Stimulated activated CD4-positive, alpha-beta T cell treated with anti-CD3 and anti-CD28 coated beads, TNF-alpha, amount 100 ng/mL, for 48 hours (primary cell): ENCODE results near the gene C19orf73.
A peak's percentile ranks its signal among the peaks of the same experiment; 100 is the strongest.
"Not testable (repeated sequence)": the region's sequence is repeated elsewhere in the genome, so short reads cannot be mapped to it uniquely, and the experiment has no call there.

ENCODE experiments used
- DNase-seq, 3 donors: peaks; one replicate each; pipeline ENCODE4 v3.0.0-alpha.2; 2020; ENCODE audit warnings: low read depth in 3 of 3

Gene C19orf73

GRCh38 chr19:49121841-49122240, 2.9 kb upstream of the C19orf73 start:
- not testable (repeated sequence) for DNase-seq

GRCh38 chr19:49120868-49121267, 1.9 kb upstream of the C19orf73 start:
- DNase-seq, result no peak

GRCh38 chr19:49120325-49120683, 1.4 kb upstream of the C19orf73 start:
- DNase-seq, result no peak

- DNase-seq, result no peak
Observed at GRCh38 chr19:49119411-49120324, 725 bp upstream of the C19orf73 start, which contains the start of gene PPFIA3. Gene PPFIA3 (plus strand): TSS chr19:49119544. CDS start chr19:49127874, 8,330 bp downstream.

- no peak for DNase-seq
Observed at GRCh38 chr19:49117677-49118564, 1.0 kb downstream of the C19orf73 start.

GRCh38 chr19:49116544-49116943, 2.4 kb downstream of the C19orf73 start:
- no peak for DNase-seq

GRCh38 chr19:49114630-49115363, 4.1 kb downstream of the C19orf73 start:
- DNase-seq, result peak in 2 of 3 donors; percentile 21 to 47

GRCh38 chr19:49113762-49114629, 4.9 kb downstream of the C19orf73 start, which contains the start of gene LIN7B:
Gene LIN7B (plus strand): TSS chr19:49114370. CDS start chr19:49114405, 35 bp downstream.
- peak; percentile 29 to 67 (median 44) for DNase-seq

GRCh38 chr19:49111218-49111998, 7.5 kb downstream of the C19orf73 start:
- DNase-seq, result no peak

GRCh38 chr19:49110567-49110966, 8.4 kb downstream of the C19orf73 start:
- DNase-seq, result no peak

GRCh38 chr19:49109569-49110233, 9.2 kb downstream of the C19orf73 start:
- no peak for DNase-seq

- DNase-seq, result no peak
Observed at GRCh38 chr19:49109051-49109450, 9.9 kb downstream of the C19orf73 start.

- DNase-seq, result no peak
Observed at GRCh38 chr19:49107625-49108459, 11.1 kb downstream of the C19orf73 start.

- DNase-seq, result peak; percentile 35 to 59 (median 43)
Observed at GRCh38 chr19:49106648-49107135, 12.3 kb downstream of the C19orf73 start.

GRCh38 chr19:49104229-49104864, 14.6 kb downstream of the C19orf73 start:
- no peak for DNase-seq

GRCh38 chr19:49103331-49104085, 15.4 kb downstream of the C19orf73 start:
- no peak for DNase-seq

- no peak for DNase-seq
Observed at GRCh38 chr19:49102303-49102702, 16.6 kb downstream of the C19orf73 start.
